ENCODE measurements around the gene EFHC1. TPM values are rescaled to one million over a fixed set of nuclear protein-coding genes. Genes with fewer than 3 reads are reported as not detected.
"Not testable (repeated sequence)": the region's sequence is repeated elsewhere in the genome, so short reads cannot be mapped to it uniquely, and the experiment has no call there.

EFHC1 gene
- total RNA-seq, 1 experiment from 2014 or later, result 24.6 TPM

DNA sequence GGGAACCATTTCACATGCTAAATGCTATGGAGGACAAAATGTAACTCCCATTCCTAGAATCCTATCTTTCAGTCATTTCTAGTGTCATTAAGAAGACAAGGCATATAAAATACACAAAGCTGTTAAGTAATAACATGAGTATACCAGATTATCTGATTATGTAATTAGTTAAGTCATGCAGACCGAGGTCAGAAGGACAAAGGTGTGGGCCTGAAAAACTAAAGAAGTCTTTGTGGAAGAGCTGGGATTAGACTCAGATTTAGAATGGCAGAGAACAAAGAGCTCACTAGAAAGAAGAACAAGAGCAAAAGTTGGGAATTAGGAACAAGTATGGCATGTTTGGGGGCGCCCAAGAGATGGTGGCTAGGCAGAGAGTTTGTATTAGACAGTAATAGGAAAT lies 37.0 kb downstream of the EFHC1 start:
- ChIA-PET POLR2A (no interaction called here), CTCF (interaction anchor here (0.7 kb wide), 1 partner anchor 195 kb away, joined by 3 read pairs; no protein-coding TSS in a partner anchor)
- DNase-seq (ENCODE audit: low read depth, low spot score) (no peak), ATAC-seq (no peak)
- TF ChIP-seq SIN3A (IDR thresholded peaks at IDR 0.05; ENCODE audit: borderline replicate concordance, insufficient read depth, low read depth, low read length), result no peak
- TF ChIP-seq POLR2AphosphoS5 (IDR thresholded peaks at IDR 0.05; ENCODE audit: low read depth, low read length), result no peak
- TF ChIP-seq, protein P1, sequence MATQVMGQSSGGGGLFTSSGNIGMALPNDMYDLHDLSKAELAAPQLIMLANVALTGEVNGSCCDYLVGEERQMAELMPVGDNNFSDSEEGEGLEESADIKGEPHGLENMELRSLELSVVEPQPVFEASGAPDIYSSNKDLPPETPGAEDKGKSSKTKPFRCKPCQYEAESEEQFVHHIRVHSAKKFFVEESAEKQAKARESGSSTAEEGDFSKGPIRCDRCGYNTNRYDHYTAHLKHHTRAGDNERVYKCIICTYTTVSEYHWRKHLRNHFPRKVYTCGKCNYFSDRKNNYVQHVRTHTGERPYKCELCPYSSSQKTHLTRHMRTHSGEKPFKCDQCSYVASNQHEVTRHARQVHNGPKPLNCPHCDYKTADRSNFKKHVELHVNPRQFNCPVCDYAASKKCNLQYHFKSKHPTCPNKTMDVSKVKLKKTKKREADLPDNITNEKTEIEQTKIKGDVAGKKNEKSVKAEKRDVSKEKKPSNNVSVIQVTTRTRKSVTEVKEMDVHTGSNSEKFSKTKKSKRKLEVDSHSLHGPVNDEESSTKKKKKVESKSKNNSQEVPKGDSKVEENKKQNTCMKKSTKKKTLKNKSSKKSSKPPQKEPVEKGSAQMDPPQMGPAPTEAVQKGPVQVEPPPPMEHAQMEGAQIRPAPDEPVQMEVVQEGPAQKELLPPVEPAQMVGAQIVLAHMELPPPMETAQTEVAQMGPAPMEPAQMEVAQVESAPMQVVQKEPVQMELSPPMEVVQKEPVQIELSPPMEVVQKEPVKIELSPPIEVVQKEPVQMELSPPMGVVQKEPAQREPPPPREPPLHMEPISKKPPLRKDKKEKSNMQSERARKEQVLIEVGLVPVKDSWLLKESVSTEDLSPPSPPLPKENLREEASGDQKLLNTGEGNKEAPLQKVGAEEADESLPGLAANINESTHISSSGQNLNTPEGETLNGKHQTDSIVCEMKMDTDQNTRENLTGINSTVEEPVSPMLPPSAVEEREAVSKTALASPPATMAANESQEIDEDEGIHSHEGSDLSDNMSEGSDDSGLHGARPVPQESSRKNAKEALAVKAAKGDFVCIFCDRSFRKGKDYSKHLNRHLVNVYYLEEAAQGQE (IDR thresholded peaks at IDR 0.05; ENCODE audit: insufficient read depth in 1 of 2, low read depth in 2 of 2, low read length in 1 of 2), result no peak
- TF ChIP-seq TCF7L2 (IDR thresholded peaks at IDR 0.05; ENCODE audit: low read depth, low read length), result no peak
- TF ChIP-seq, protein P2, sequence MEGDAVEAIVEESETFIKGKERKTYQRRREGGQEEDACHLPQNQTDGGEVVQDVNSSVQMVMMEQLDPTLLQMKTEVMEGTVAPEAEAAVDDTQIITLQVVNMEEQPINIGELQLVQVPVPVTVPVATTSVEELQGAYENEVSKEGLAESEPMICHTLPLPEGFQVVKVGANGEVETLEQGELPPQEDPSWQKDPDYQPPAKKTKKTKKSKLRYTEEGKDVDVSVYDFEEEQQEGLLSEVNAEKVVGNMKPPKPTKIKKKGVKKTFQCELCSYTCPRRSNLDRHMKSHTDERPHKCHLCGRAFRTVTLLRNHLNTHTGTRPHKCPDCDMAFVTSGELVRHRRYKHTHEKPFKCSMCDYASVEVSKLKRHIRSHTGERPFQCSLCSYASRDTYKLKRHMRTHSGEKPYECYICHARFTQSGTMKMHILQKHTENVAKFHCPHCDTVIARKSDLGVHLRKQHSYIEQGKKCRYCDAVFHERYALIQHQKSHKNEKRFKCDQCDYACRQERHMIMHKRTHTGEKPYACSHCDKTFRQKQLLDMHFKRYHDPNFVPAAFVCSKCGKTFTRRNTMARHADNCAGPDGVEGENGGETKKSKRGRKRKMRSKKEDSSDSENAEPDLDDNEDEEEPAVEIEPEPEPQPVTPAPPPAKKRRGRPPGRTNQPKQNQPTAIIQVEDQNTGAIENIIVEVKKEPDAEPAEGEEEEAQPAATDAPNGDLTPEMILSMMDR (IDR thresholded peaks at IDR 0.05), result no peak
- no peaks in the 10 kb centered on the region for H3K36me3 ChIP-seq (ENCODE audit: control insufficient read depth, insufficient read depth, low read length)
- H3K27me3 ChIP-seq (ENCODE audit: control insufficient read depth, insufficient read depth, low read length), result no peaks in the 10 kb centered on the region
- no peaks in the 10 kb centered on the region for H3K9me3 ChIP-seq (ENCODE audit: control insufficient read depth, insufficient read depth, low read depth, low read length)
- no peak overlapping the region for H3K27ac ChIP-seq (ENCODE audit: low read length)
- BruUV-seq (replicated peaks), result no TSS peak
- no peaks in the 10 kb centered on the region for H3K4me1 ChIP-seq (ENCODE audit: control insufficient read depth, insufficient read depth, low read length)
- in situ Hi-C loops (cut with HindIII; ENCODE audit: low pct_unique_long_range_greater_than_20kb, low sequenced_read_pairs) (no loop called here), intact Hi-C loops (cut with micrococcal nuclease; ENCODE audit: unreplicated experiment) (no loop called here)
- H3K4me3 ChIP-seq (ENCODE audit: low read depth in 2 of 2, low read length in 2 of 2), result no peak overlapping the region

DNA sequence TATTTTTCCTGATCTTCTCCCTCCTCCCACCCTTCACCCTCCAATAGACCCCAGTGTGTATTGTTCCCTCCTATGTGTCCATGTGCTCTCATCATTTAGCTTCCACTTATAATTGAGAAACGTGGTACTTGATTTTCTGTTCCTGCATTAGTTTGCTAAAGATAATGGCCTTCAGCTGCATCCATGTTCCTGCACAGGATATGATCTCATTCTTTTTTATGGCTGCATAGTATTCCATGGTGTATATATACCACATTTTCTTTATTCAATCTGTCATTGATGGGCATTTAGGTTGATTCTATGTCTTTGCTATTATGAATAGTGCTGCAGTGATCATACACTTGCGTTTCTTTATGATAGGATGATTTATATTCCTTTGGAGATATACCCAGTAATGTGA lies 41.1 kb downstream of the EFHC1 start:
- in situ Hi-C loops (cut with HindIII; ENCODE audit: low pct_unique_long_range_greater_than_20kb, low sequenced_read_pairs); CTCF ChIA-PET; ATAC-seq; H3K9me3 ChIP-seq (ENCODE audit: control insufficient read depth, insufficient read depth, low read depth, low read length); H3K4me3 ChIP-seq (ENCODE audit: low read depth in 2 of 2, low read length in 2 of 2); H3K27me3 ChIP-seq (ENCODE audit: control insufficient read depth, insufficient read depth, low read length); H3K27ac ChIP-seq (ENCODE audit: low read length); intact Hi-C loops (cut with micrococcal nuclease; ENCODE audit: unreplicated experiment); H3K4me1 ChIP-seq (ENCODE audit: control insufficient read depth, insufficient read depth, low read length); H3K36me3 ChIP-seq (ENCODE audit: control insufficient read depth, insufficient read depth, low read length); BruUV-seq (replicated peaks); DNase-seq (ENCODE audit: low read depth, low spot score): not testable (repeated sequence)
- POLR2A ChIA-PET, result interaction anchor here (0.6 kb wide), 1 partner anchor 16 kb away, joined by 4 read pairs; no protein-coding TSS in a partner anchor

DNA sequence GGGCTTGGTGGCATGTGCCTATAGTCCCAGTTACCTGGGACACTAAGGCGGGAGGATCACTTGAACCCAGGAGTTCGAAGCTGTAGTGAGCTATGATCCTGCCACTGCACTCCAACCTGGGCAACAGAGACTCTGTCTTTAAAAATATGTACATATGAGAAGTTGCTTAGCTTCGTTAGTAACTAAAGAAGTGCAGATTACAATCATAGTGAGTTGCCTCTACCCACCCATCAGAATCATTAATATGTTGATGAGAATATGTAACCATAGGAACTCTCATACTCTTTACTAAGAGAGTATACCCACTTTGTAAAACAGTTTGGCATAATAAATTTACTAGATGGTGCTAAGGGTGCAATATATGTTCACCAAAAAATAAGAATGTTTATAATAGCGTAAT lies 54.0 kb downstream of the EFHC1 start:
- no peak overlapping the region for H3K27ac ChIP-seq (ENCODE audit: low read length)
- no peaks in the 10 kb centered on the region for H3K4me1 ChIP-seq (ENCODE audit: control insufficient read depth, insufficient read depth, low read length)
- BruUV-seq (replicated peaks), result no TSS peak
- CTCF ChIA-PET, result no interaction called here
- TF ChIP-seq, protein P2 (IDR thresholded peaks at IDR 0.05), result no peak
- TF ChIP-seq, protein P1 (IDR thresholded peaks at IDR 0.05; ENCODE audit: insufficient read depth in 1 of 2, low read depth in 2 of 2, low read length in 1 of 2), result no peak
- TF ChIP-seq TCF7L2 (IDR thresholded peaks at IDR 0.05; ENCODE audit: low read depth, low read length), result no peak
- TF ChIP-seq SIN3A (IDR thresholded peaks at IDR 0.05; ENCODE audit: borderline replicate concordance, insufficient read depth, low read depth, low read length), result no peak
- TF ChIP-seq POLR2AphosphoS5 (IDR thresholded peaks at IDR 0.05; ENCODE audit: low read depth, low read length), result no peak
- POLR2A ChIA-PET, result no interaction called here
- H3K9me3 ChIP-seq (ENCODE audit: control insufficient read depth, insufficient read depth, low read depth, low read length), result no peaks in the 10 kb centered on the region
- H3K36me3 ChIP-seq (ENCODE audit: control insufficient read depth, insufficient read depth, low read length), result no peaks in the 10 kb centered on the region
- H3K4me3 ChIP-seq (ENCODE audit: low read depth in 2 of 2, low read length in 2 of 2), result no peak overlapping the region
- ATAC-seq, result no peak
- DNase-seq (ENCODE audit: low read depth, low spot score), result no peak
- in situ Hi-C loops (cut with HindIII; ENCODE audit: low pct_unique_long_range_greater_than_20kb, low sequenced_read_pairs) (no loop called here), intact Hi-C loops (cut with micrococcal nuclease; ENCODE audit: unreplicated experiment) (no loop called here)
- H3K27me3 ChIP-seq (ENCODE audit: control insufficient read depth, insufficient read depth, low read length), result no peaks in the 10 kb centered on the region

Data from Panc1 (cell line).